Left ventricle myocardium inferior (tissue), 1 donor: ENCODE results near the gene HERC2. TPM values are rescaled to one million over a fixed set of nuclear protein-coding genes. Genes with fewer than 3 reads are reported as not detected.
"Not testable (repeated sequence)": the region's sequence is repeated elsewhere in the genome, so short reads cannot be mapped to it uniquely, and the experiment has no call there.

Experiments
- DNase-seq: peaks from one replicate; pipeline ENCODE4 v3.0.0-alpha.2; 2020
- H3K27ac ChIP-seq: fragments of 200-600 bp; replicated peaks from 2 replicates; pipeline ENCODE4 v1.8.0; 2021
- H3K27me3 ChIP-seq: fragments of 200-600 bp; 2 replicates; pipeline ENCODE4 v1.8.0; 2021; ENCODE audit warnings: low read depth
- H3K36me3 ChIP-seq: fragments of 200-600 bp; 2 replicates; pipeline ENCODE4 v1.8.0; 2021
- H3K4me1 ChIP-seq: fragments of 200-600 bp; 2 replicates; pipeline ENCODE4 v1.8.0; 2021
- H3K4me3 ChIP-seq: fragments of 200-600 bp; 2 replicates; pipeline ENCODE4 v1.8.0; 2021; ENCODE audit warnings: mild to moderate bottlenecking, moderate library complexity
- H3K9me3 ChIP-seq: fragments of 200-600 bp; replicated peaks from 2 replicates; pipeline ENCODE4 v1.8.0; 2021
- intact Hi-C: fragments of 100-400 bp; cut with micrococcal nuclease; formaldehyde crosslinking; loops from one replicate; pipeline ENCODE4 v1.11.0; 2022
- long read RNA-seq: library from polyadenylated mRNA; unstranded; transcript quantifications from one replicate; pipeline ENCODE4 v2.0.0, GENCODE V29; 2021
- total RNA-seq: library from RNA; stranded (reverse); fragmentation: NEBNext Ultra II Directional; extraction: Animal tissue kit (Norgen Biotek cat#: 25700); gene quantifications from one replicate; pipeline ENCODE4 v1.2.1, GENCODE V29; 2021
- donor health status: DM: no; HTN: yes; CAD: no; lungs with severe emphysema.

HERC2 gene
- 45.8 TPM for total RNA-seq
- long read RNA-seq, partial matches to known transcripts, result 38 of 43 reads
- long read RNA-seq, other reads (novel, unspliced or antisense), result 4 of 43 reads

GRCh38 chr15:28322129-28322588 is at the start of gene HERC2:
TSS of gene HERC2 (minus strand) at chr15:28322179. CDS start at chr15:28321433, 746 bp downstream.
- H3K4me3 ChIP-seq, result peak within 1 kb of the TSS; percentile 59
- DNase-seq, intact Hi-C loops, H3K9me3 ChIP-seq, H3K4me1 ChIP-seq, H3K27me3 ChIP-seq: not testable (repeated sequence)
- peaks cover 12% of the 10 kb centered on the region for H3K36me3 ChIP-seq
- H3K27ac ChIP-seq, result peak within 1 kb of the TSS; percentile 57

GRCh38 chr15:28365502-28365901 is 43.5 kb upstream of the HERC2 start:
- H3K27ac ChIP-seq, intact Hi-C loops, H3K9me3 ChIP-seq, H3K27me3 ChIP-seq, H3K4me3 ChIP-seq, DNase-seq, H3K4me1 ChIP-seq, H3K36me3 ChIP-seq: not testable (repeated sequence)

- H3K4me3 ChIP-seq, H3K27ac ChIP-seq, H3K27me3 ChIP-seq, H3K36me3 ChIP-seq, H3K4me1 ChIP-seq, DNase-seq, H3K9me3 ChIP-seq, intact Hi-C loops: not testable (repeated sequence)
Measured at GRCh38 chr15:28357984-28358383, 36.0 kb upstream of the HERC2 start, which contains the start of gene GOLGA6L24. TSS of gene GOLGA6L24 (minus strand) at chr15:28358084. CDS start at chr15:28358023, 61 bp downstream.

GRCh38 chr15:28321358-28322078 is 461 bp downstream of the HERC2 start:
- Histone ChIP-seq H3K4me3 (peak overlapping the region; percentile 59), H3K36me3 (peaks cover 19% of the 10 kb centered on the region), H3K27ac (peak overlapping the region; percentile 57)
- intact Hi-C loops, H3K4me1 ChIP-seq, H3K27me3 ChIP-seq, DNase-seq, H3K9me3 ChIP-seq: not testable (repeated sequence)

GRCh38 chr15:28319725-28320124 is 2.3 kb downstream of the HERC2 start:
- H3K27me3 ChIP-seq, H3K27ac ChIP-seq, DNase-seq, intact Hi-C loops, H3K4me1 ChIP-seq, H3K4me3 ChIP-seq, H3K9me3 ChIP-seq: not testable (repeated sequence)
- H3K36me3 ChIP-seq, result peaks cover 33% of the 10 kb centered on the region

- intact Hi-C loops, DNase-seq, H3K27me3 ChIP-seq, H3K4me3 ChIP-seq, H3K27ac ChIP-seq, H3K9me3 ChIP-seq: not testable (repeated sequence)
- H3K36me3 ChIP-seq, result peaks cover 35% of the 10 kb centered on the region
- H3K4me1 ChIP-seq, result peaks cover 12% of the 10 kb centered on the region
Measured at GRCh38 chr15:28318828-28319227, 3.2 kb downstream of the HERC2 start.

- H3K4me1 ChIP-seq, result peaks cover 12% of the 10 kb centered on the region
- H3K27ac ChIP-seq, DNase-seq, H3K4me3 ChIP-seq, H3K27me3 ChIP-seq, intact Hi-C loops, H3K9me3 ChIP-seq: not testable (repeated sequence)
- peaks cover 35% of the 10 kb centered on the region for H3K36me3 ChIP-seq
Measured at GRCh38 chr15:28318122-28318521, 3.9 kb downstream of the HERC2 start.

GRCh38 chr15:28316958-28317357 is 5.0 kb downstream of the HERC2 start:
- H3K27ac ChIP-seq, intact Hi-C loops, H3K27me3 ChIP-seq, H3K4me3 ChIP-seq, H3K9me3 ChIP-seq, DNase-seq: not testable (repeated sequence)
- H3K4me1 ChIP-seq, result peaks cover 12% of the 10 kb centered on the region
- peaks cover 35% of the 10 kb centered on the region for H3K36me3 ChIP-seq

GRCh38 chr15:28310454-28310853 is 11.5 kb downstream of the HERC2 start:
- H3K27me3 ChIP-seq, intact Hi-C loops, H3K9me3 ChIP-seq, H3K4me3 ChIP-seq: not testable (repeated sequence)
- H3K4me1 ChIP-seq, result peaks cover 11% of the 10 kb centered on the region
- DNase-seq, result peak; percentile 29
- peak overlapping the region; percentile 51 for H3K27ac ChIP-seq
- peaks cover 17% of the 10 kb centered on the region for H3K36me3 ChIP-seq

- H3K9me3 ChIP-seq, H3K4me3 ChIP-seq, H3K27me3 ChIP-seq, H3K36me3 ChIP-seq, intact Hi-C loops, H3K4me1 ChIP-seq, DNase-seq, H3K27ac ChIP-seq: not testable (repeated sequence)
Measured at GRCh38 chr15:28308718-28309117, 13.3 kb downstream of the HERC2 start.

GRCh38 chr15:28305700-28306099 is 16.3 kb downstream of the HERC2 start:
- H3K9me3 ChIP-seq, H3K27ac ChIP-seq, H3K27me3 ChIP-seq, intact Hi-C loops, DNase-seq, H3K36me3 ChIP-seq, H3K4me3 ChIP-seq, H3K4me1 ChIP-seq: not testable (repeated sequence)

- H3K27me3 ChIP-seq, H3K27ac ChIP-seq, H3K9me3 ChIP-seq, H3K4me3 ChIP-seq, intact Hi-C loops, DNase-seq: not testable (repeated sequence)
- H3K36me3 ChIP-seq, result peaks cover 10% of the 10 kb centered on the region
- H3K4me1 ChIP-seq, result peaks cover 11% of the 10 kb centered on the region
Measured at GRCh38 chr15:28297434-28297833, 24.5 kb downstream of the HERC2 start.

- intact Hi-C loops, DNase-seq, H3K9me3 ChIP-seq, H3K4me3 ChIP-seq, H3K27me3 ChIP-seq, H3K27ac ChIP-seq: not testable (repeated sequence)
- peaks cover 11% of the 10 kb centered on the region for H3K4me1 ChIP-seq
- H3K36me3 ChIP-seq, result peaks cover 16% of the 10 kb centered on the region
Measured at GRCh38 chr15:28296814-28297213, 25.2 kb downstream of the HERC2 start.

GRCh38 chr15:28295009-28295563 is 26.9 kb downstream of the HERC2 start:
- Histone ChIP-seq H3K4me1 (peaks cover 11% of the 10 kb centered on the region), H3K36me3 (peaks cover 28% of the 10 kb centered on the region), H3K27ac (peak overlapping the region; percentile 55)
- H3K9me3 ChIP-seq, H3K27me3 ChIP-seq, DNase-seq, intact Hi-C loops, H3K4me3 ChIP-seq: not testable (repeated sequence)
